Peyer's patch (tissue), 4 donors: ENCODE measurements around the gene ITPRID1.

Experiments used
- CTCF ChIP-seq, 6 experiments: fragments of 450-650 bp in 4 of 6; fragments of 200-600 bp in 2 of 6; sonication (generic) in 1 of 6; IDR thresholded peaks; one replicate each; pipeline ENCODE4 v1.5.1; 2017 to 2019; ENCODE audit warnings: antibody characterized with exemption in 6 of 6, mild to moderate bottlenecking in 3 of 6, moderate library complexity in 1 of 6
- POLR2A ChIP-seq, 2 donors: fragments of 450-650 bp; IDR thresholded peaks; one replicate each; pipeline ENCODE4 v1.5.1; 2017; ENCODE audit warnings: antibody characterized with exemption in 2 of 2, mild to moderate bottlenecking in 2 of 2, moderate library complexity in 2 of 2

GRCh38 chr7:31664890-31665289, 151.0 kb downstream of the ITPRID1 start:
- TF ChIP-seq CTCF (IDR thresholded peaks at IDR 0.05) (no peak), POLR2A (IDR thresholded peaks at IDR 0.05) (no peak)
